Muscle layer of duodenum (tissue), 2 donors: ENCODE measurements around the gene UGT1A9.

Source experiments
- H3K27ac ChIP-seq: one replicate; pipeline ENCODE4 v1.7.0; 2013; ENCODE audit warnings: mild to moderate bottlenecking, low read length
- H3K27me3 ChIP-seq: one replicate; pipeline ENCODE4 v1.7.0; 2013; ENCODE audit warnings: low read depth, mild to moderate bottlenecking, control low read depth, low read length
- H3K36me3 ChIP-seq, 2 donors: one replicate each; pipeline ENCODE4 v1.7.0; 2013; ENCODE audit warnings: low read length in 2 of 2, control low read depth in 1 of 2, mild to moderate bottlenecking in 1 of 2; ENCODE audit not compliant: insufficient read depth in 2 of 2, control insufficient read depth in 1 of 2
- H3K4me1 ChIP-seq, 2 donors: one replicate each; pipeline ENCODE4 v1.7.0; 2013; ENCODE audit warnings: low read length in 2 of 2, mild to moderate bottlenecking in 2 of 2, control low read depth in 1 of 2, moderate library complexity in 1 of 2; ENCODE audit not compliant: insufficient read depth in 2 of 2, control insufficient read depth in 1 of 2
- H3K4me3 ChIP-seq, 2 donors: one replicate each; pipeline ENCODE4 v1.7.0; 2013; ENCODE audit warnings: low read length in 2 of 2, low read depth in 1 of 2, mild to moderate bottlenecking in 1 of 2
- H3K9me3 ChIP-seq, 2 donors: one replicate each; pipeline ENCODE4 v1.7.0; 2013; ENCODE audit warnings: low read length in 2 of 2, control low read depth in 1 of 2, mild to moderate bottlenecking in 1 of 2; ENCODE audit not compliant: control insufficient read depth in 1 of 2
- donor health status: healthy.

UGT1A9 gene

DNA sequence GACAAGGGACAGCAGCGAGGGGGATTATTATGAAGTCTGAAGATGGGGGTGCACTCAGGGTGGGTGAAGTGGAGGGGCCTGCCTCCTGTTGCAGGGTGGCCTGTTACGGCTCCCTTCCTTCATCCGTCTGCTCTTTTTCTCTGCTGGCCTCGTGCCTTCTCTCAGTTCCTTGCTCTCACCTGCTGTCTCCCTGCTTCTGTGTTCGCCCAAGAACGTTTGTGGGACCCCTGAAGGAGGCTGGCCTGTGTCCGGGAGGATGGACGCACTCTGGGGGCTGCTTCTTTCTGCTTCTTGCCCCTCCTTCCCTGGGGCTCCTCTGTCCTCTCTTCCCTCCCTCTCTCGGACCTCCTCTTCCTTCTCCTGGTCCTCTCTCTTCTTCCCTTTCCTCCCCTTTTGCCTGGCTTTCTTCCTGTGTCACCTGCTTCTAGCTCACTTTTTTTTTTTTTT is 120.2 kb downstream of the UGT1A9 start:
- H3K36me3 ChIP-seq, result no peaks in the 10 kb centered on the region
- H3K4me3 ChIP-seq, result no peak overlapping the region
- no peaks in the 10 kb centered on the region for H3K4me1 ChIP-seq
- H3K27me3 ChIP-seq, result no peaks in the 10 kb centered on the region
- no peaks in the 10 kb centered on the region for H3K9me3 ChIP-seq
- H3K27ac ChIP-seq, result no peak overlapping the region

- Histone ChIP-seq H3K4me1 (no peaks in the 10 kb centered on the region), H3K27ac (no peak overlapping the region), H3K36me3 (no peaks in the 10 kb centered on the region), H3K27me3 (no peaks in the 10 kb centered on the region), H3K4me3 (no peak overlapping the region), H3K9me3 (no peaks in the 10 kb centered on the region)
These were observed 121.0 kb downstream of the UGT1A9 start for GRCh38 chr2:233792720-233793119.

DNA sequence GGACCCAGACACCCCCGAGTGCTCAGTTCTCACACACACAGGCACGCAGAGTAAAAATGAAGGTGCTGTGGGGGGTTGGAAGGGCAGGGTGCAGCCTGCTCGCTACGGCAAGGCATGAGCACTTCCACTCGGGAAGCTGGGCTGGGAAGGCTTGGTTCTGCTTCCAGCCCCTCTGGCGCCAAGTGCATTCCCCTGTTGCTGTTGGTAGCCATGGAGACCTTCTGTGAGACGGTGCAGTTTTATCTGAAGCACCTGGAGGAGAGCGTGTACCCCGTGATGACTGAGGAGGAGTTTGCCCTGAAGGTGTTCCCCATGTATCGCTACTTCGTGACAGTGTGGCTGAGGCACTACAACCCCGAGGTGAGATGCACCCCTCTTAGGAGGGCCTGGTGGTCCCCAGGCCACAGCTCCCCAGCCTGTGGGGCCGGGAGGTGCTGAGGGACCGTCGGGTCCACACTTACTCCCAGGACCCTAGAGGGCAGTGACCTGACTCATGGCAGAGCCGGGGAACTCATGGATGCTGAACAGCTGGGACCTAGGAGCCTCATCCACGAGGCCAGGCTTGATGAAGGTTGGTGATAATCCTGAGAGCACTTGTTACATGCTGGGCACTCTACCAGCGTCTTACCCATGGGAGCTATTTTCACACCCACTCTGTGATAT is 121.9 kb downstream of the UGT1A9 start:
- H3K27me3 ChIP-seq, result no peaks in the 10 kb centered on the region
- H3K4me3 ChIP-seq, result no peak overlapping the region
- no peaks in the 10 kb centered on the region for H3K36me3 ChIP-seq
- no peaks in the 10 kb centered on the region for H3K9me3 ChIP-seq
- no peaks in the 10 kb centered on the region for H3K4me1 ChIP-seq
- H3K27ac ChIP-seq, result no peak overlapping the region

GRCh38 chr2:233794128-233794658 is 122.5 kb downstream of the UGT1A9 start:
- no peaks in the 10 kb centered on the region for H3K27me3 ChIP-seq
- no peaks in the 10 kb centered on the region for H3K4me1 ChIP-seq
- H3K27ac ChIP-seq, result no peak overlapping the region
- no peaks in the 10 kb centered on the region for H3K9me3 ChIP-seq
- H3K4me3 ChIP-seq, result no peak overlapping the region
- no peaks in the 10 kb centered on the region for H3K36me3 ChIP-seq

- H3K27ac ChIP-seq, result no peak overlapping the region
- H3K27me3 ChIP-seq, result no peaks in the 10 kb centered on the region
- H3K36me3 ChIP-seq, result no peaks in the 10 kb centered on the region
- no peaks in the 10 kb centered on the region for H3K9me3 ChIP-seq
- H3K4me3 ChIP-seq, result no peak overlapping the region
- no peaks in the 10 kb centered on the region for H3K4me1 ChIP-seq
These were observed 124.1 kb downstream of the UGT1A9 start for GRCh38 chr2:233795735-233796171.

DNA sequence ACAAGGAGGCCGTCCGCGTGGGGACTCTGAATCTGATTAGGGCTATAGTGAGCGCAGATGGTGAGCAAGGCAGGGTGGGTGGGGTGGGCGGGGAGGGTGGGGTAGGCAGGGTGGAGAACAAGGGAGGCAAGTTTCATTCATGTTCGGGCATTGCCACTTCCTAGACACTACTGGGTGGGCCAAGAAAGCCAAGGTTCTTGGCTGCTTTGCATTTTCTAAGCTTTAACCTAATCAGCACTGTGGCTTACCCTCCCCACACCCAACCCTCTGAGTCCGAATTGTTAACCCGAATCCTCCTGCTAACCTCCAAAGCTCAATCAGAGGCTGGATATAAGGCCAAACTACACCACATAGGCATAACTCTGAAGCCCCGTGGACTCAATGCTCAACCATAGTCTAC is 124.6 kb downstream of the UGT1A9 start:
- Histone ChIP-seq H3K27ac (no peak overlapping the region), H3K27me3 (no peaks in the 10 kb centered on the region), H3K36me3 (no peaks in the 10 kb centered on the region), H3K9me3 (no peaks in the 10 kb centered on the region), H3K4me3 (no peak overlapping the region), H3K4me1 (no peaks in the 10 kb centered on the region)

GRCh38 chr2:233798335-233799086 is 126.8 kb downstream of the UGT1A9 start:
- no peak overlapping the region for H3K4me3 ChIP-seq
- H3K36me3 ChIP-seq, result no peaks in the 10 kb centered on the region
- no peak overlapping the region for H3K27ac ChIP-seq
- H3K9me3 ChIP-seq, result no peaks in the 10 kb centered on the region
- H3K4me1 ChIP-seq, result no peaks in the 10 kb centered on the region
- H3K27me3 ChIP-seq, result no peaks in the 10 kb centered on the region

GRCh38 chr2:233799087-233799665 is 127.5 kb downstream of the UGT1A9 start:
- no peak overlapping the region for H3K4me3 ChIP-seq
- H3K36me3 ChIP-seq, result no peaks in the 10 kb centered on the region
- no peak overlapping the region for H3K27ac ChIP-seq
- H3K9me3 ChIP-seq, result no peaks in the 10 kb centered on the region
- no peaks in the 10 kb centered on the region for H3K4me1 ChIP-seq
- no peaks in the 10 kb centered on the region for H3K27me3 ChIP-seq

DNA sequence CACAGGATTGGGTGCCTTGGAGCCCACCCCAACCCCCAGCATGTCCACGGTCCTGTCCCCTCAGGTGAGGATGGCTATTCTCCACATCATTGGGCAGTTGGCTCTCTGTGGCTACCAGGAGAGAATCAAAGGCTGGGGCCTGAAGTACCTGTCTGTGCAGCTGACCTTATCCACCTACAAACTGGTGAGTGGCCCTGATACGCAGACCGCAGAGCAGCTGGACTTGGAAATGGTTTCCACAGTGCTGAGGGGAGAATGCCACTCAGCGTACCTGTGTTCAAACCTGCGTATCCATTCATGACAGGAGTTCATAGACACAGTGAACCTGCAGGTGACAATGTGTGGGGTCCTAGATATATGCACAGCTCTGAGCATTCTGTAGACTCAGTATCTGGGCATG is 128.0 kb downstream of the UGT1A9 start:
- no peak overlapping the region for H3K27ac ChIP-seq
- no peak overlapping the region for H3K4me3 ChIP-seq
- H3K4me1 ChIP-seq, result no peaks in the 10 kb centered on the region
- no peaks in the 10 kb centered on the region for H3K36me3 ChIP-seq
- H3K9me3 ChIP-seq, result no peaks in the 10 kb centered on the region
- H3K27me3 ChIP-seq, result no peaks in the 10 kb centered on the region

GRCh38 chr2:233800208-233800607 is 128.5 kb downstream of the UGT1A9 start:
- H3K4me1 ChIP-seq, result no peaks in the 10 kb centered on the region
- no peaks in the 10 kb centered on the region for H3K27me3 ChIP-seq

GRCh38 chr2:233801357-233802131 is 129.8 kb downstream of the UGT1A9 start:
- no peaks in the 10 kb centered on the region for H3K27me3 ChIP-seq
- H3K36me3 ChIP-seq, result no peaks in the 10 kb centered on the region
- H3K4me3 ChIP-seq, result no peak overlapping the region
- H3K4me1 ChIP-seq, result no peaks in the 10 kb centered on the region
- H3K9me3 ChIP-seq, result no peaks in the 10 kb centered on the region
- H3K27ac ChIP-seq, result no peak overlapping the region

More at GRCh38 chr2:233800208-233800607, 128.5 kb downstream of the UGT1A9 start:
- H3K36me3 ChIP-seq, result no peaks in the 10 kb centered on the region
- H3K9me3 ChIP-seq, result no peaks in the 10 kb centered on the region
- no peak overlapping the region for H3K27ac ChIP-seq
- H3K4me3 ChIP-seq, result no peak overlapping the region
